Measurements from ENCODE around the gene AMZ1.

DNA sequence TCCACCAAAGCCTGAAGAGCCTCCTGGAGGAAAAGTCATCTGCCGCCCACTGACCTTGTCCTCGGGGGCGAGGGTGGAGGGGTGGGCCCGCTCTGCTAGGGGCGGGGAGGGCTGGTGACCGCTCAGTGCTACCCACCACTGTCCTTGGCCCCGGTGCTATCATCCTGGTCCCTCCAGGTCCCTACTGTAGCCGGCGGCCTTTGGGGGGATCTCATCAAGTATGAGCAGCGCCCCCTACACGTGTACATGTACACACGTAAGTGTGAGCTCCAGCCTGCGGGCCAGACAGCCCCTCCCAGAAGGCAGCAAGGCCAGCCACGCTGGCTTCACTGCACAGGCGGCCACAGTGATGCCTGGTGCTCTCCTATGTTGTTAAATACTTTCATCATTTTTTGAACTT, 36.7 kb upstream of the AMZ1 start:
- TF ChIP-seq, protein P1, sequence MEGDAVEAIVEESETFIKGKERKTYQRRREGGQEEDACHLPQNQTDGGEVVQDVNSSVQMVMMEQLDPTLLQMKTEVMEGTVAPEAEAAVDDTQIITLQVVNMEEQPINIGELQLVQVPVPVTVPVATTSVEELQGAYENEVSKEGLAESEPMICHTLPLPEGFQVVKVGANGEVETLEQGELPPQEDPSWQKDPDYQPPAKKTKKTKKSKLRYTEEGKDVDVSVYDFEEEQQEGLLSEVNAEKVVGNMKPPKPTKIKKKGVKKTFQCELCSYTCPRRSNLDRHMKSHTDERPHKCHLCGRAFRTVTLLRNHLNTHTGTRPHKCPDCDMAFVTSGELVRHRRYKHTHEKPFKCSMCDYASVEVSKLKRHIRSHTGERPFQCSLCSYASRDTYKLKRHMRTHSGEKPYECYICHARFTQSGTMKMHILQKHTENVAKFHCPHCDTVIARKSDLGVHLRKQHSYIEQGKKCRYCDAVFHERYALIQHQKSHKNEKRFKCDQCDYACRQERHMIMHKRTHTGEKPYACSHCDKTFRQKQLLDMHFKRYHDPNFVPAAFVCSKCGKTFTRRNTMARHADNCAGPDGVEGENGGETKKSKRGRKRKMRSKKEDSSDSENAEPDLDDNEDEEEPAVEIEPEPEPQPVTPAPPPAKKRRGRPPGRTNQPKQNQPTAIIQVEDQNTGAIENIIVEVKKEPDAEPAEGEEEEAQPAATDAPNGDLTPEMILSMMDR (IDR thresholded peaks at IDR 0.05; ENCODE audit: poor library complexity): peak; percentile 11
- TF ChIP-seq EZH2 (IDR thresholded peaks at IDR 0.05; ENCODE audit: borderline replicate concordance): no peak
- TF ChIP-seq EZH2phosphoT487 (IDR thresholded peaks at IDR 0.05; ENCODE audit: low read depth, severe bottlenecking, unreplicated experiment): no peak

Data from hepatocyte (in vitro differentiated cells).